ENCODE data around the gene OSCP1.
"Not testable (repeated sequence)": the region's sequence is repeated elsewhere in the genome, so short reads cannot be mapped to it uniquely, and the experiment has no call there.

Gene OSCP1

DNA sequence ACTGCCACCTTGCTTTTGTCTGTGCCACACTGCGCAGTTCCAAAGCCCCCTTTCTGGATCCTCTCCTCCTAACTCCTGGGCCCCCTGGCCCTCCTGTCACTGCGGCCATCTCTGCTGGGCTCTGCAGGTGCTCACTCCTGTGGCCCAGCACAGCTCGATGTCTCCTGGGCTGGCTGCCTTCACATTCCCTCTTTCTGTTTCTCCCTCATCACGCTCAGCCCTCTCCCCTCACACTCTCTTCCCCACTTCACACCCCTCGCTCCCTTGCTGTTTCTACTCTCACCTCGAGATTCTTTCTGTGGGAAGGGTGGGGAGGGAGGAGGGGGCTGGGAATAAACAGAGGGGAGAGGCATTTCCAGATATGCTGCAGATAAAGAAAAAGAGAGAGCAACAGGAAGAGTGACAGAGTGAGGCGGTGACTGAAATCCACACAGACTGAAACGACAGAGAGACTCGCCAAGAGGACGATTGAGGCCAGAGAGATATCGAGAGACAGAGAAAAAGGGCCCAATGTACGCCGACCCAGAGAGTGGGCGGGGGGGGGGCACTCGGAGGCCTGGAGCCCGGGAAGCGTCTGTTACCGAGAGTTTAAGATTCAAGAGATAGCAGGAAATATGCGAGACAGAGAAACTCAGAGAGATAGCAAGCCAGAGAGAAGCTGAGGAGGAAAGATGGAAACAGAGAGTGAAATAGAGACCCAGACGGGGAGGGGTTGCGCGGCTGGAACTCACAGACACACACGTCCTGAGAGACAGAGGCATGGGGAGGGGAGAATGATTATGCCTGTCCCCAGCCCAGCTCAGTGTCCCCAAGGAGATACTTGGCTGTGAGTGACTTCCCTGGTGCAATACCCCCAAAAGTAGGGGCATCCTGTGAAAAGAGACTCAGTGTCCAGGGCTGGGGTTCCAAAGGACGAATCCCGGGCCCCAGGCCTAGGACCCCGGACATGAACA is 31.8 kb upstream of the OSCP1 start:
- Histone ChIP-seq H3K4me3 (ENCODE audit: low read length) (no peak overlapping the region), H2AFZ (ENCODE audit: low read depth, low read length) (peak overlapping the region; percentile 19), H3K4me1 (ENCODE audit: insufficient read depth, low read length) (peaks cover 3% of the 10 kb centered on the region), H3K36me3 (ENCODE audit: insufficient read depth, low read length) (no peaks in the 10 kb centered on the region), H3K27me3 (ENCODE audit: insufficient read depth, low read length) (peaks cover 18% of the 10 kb centered on the region), H3K9me3 (ENCODE audit: low read length) (no peaks in the 10 kb centered on the region)

DNA sequence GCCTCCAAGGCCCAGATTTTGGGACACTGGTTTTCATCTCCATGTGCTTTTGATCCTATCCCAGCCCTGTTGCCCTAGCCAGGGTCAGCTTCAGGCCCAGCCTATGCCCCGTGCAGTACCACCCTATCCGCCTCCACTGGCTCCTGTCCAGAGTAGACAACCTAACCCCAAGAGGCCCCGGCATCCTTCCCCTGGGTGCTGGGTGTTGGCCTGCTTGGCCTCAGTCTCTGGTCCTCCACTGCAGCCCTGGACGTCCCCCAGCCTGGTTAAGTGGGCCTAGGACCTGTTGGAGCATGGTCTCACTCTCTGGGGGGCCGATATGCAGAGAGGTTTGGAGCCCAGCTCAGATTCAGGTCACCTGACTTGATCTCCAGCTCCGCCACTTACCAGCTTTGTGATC is 30.8 kb upstream of the OSCP1 start:
- peaks cover 18% of the 10 kb centered on the region for H3K27me3 ChIP-seq (ENCODE audit: insufficient read depth, low read length)
- H3K36me3 ChIP-seq (ENCODE audit: insufficient read depth, low read length) = no peaks in the 10 kb centered on the region

DNA sequence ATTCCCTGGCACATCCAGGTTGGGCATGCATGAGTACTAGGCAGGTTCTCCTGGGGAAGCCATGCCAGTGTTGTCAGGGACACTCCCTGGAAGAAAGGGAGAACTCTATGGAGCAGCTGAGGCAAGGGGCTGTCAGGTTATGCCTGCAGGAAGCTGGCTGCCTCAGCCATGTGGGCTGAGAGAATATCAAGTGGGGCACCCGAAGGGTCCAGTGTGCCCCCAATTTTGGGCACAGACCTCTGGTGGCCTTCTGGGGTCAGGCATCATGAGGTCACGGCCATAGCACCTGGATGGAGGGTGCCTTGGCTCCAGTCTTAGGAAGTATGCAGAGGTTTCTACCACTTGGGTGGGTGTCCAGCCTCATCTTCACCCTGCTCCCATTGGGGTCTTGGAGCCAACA is 29.9 kb upstream of the OSCP1 start:
- H3K4me3 ChIP-seq (ENCODE audit: low read length) = no peak overlapping the region
- no peaks in the 10 kb centered on the region for H3K36me3 ChIP-seq (ENCODE audit: insufficient read depth, low read length)
- peaks cover 3% of the 10 kb centered on the region for H3K4me1 ChIP-seq (ENCODE audit: insufficient read depth, low read length)
- H3K9me3 ChIP-seq (ENCODE audit: low read length) = no peaks in the 10 kb centered on the region
- peaks cover 18% of the 10 kb centered on the region for H3K27me3 ChIP-seq (ENCODE audit: insufficient read depth, low read length)
- no peak overlapping the region for H2AFZ ChIP-seq (ENCODE audit: low read depth, low read length)

More for the DNA sequence above, 30.8 kb upstream of the OSCP1 start:
- Histone ChIP-seq H3K9me3 (ENCODE audit: low read length) (no peaks in the 10 kb centered on the region), H3K4me3 (ENCODE audit: low read length) (no peak overlapping the region), H2AFZ (ENCODE audit: low read depth, low read length) (no peak overlapping the region), H3K4me1 (ENCODE audit: insufficient read depth, low read length) (peaks cover 3% of the 10 kb centered on the region)

DNA sequence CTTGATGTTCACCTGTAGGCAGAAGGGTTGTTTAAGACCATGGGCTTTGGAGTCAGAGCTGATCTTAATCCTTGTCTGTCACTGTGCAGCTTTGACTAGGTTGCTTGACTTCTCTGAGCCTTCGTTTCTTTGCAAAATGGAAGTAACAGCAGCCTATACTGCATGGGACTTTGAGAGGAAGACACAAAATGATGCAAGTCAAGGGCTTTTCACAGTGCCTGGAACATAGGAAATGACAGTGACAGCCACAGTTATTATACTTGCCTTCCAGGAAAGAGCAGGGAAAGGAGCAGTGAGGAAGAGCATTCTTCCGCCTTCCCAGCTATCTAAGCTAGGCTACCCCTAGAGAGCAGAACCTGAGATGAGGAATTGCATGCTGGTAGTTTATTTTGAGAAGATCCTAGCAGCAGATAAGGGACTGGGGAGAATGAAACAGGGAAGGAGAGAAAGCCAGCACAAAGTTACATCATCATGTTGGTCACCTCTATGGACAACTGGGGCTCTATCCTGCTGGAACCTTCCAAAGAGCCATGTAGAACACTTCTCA is 29.3 kb upstream of the OSCP1 start:
- no peak overlapping the region for H3K4me3 ChIP-seq (ENCODE audit: low read length)
- H3K9me3 ChIP-seq (ENCODE audit: low read length) = no peaks in the 10 kb centered on the region
- H2AFZ ChIP-seq (ENCODE audit: low read depth, low read length) = no peak overlapping the region
- peaks cover 3% of the 10 kb centered on the region for H3K4me1 ChIP-seq (ENCODE audit: insufficient read depth, low read length)
- no peaks in the 10 kb centered on the region for H3K36me3 ChIP-seq (ENCODE audit: insufficient read depth, low read length)
- peaks cover 18% of the 10 kb centered on the region for H3K27me3 ChIP-seq (ENCODE audit: insufficient read depth, low read length)

DNA sequence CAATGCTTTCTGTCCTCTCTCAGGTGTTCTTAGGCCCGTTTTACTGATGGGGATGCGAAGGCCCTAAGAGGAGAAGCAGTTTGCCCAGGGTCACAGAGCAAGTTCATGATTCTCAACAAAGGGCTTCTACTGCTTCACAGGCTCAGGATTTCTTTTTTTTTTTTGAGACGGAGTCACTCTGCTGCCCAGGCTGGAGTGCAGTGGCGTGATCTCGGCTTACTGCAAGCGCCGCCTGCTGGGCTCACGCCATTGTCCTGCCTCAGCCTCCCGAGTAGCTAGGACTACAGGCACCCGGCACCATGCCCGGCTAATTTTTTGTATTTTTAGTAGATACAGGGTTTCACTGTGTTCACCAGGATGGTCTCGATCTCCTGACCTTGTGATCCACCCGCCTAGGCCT is 27.4 kb upstream of the OSCP1 start:
- H3K4me1 ChIP-seq (ENCODE audit: insufficient read depth, low read length); H3K4me3 ChIP-seq (ENCODE audit: low read length); H3K27me3 ChIP-seq (ENCODE audit: insufficient read depth, low read length): not testable (repeated sequence)

DNA sequence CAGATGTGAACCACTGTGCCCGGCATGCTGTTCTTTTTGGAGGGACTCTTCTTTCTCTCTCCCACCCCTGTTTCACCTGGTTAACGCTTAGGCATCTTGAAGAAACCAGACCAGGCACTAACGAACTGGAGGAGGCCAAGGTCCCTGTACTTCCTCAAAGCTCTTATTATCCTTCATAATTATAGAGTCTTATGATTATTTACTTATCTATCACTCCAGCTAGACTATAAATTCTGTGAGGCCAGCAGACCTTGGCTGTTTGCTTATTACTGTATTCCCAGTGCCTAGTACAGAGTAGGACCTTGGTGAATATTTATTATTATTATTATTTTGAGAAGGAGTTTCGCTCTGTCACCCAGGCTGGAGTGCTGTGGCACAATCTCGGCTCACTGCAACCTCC is 26.7 kb upstream of the OSCP1 start:
- peaks cover under 1% of the 10 kb centered on the region for H3K27me3 ChIP-seq (ENCODE audit: insufficient read depth, low read length)
- no peaks in the 10 kb centered on the region for H3K9me3 ChIP-seq (ENCODE audit: low read length)
- H2AFZ ChIP-seq (ENCODE audit: low read depth, low read length) = no peak overlapping the region
- H3K36me3 ChIP-seq (ENCODE audit: insufficient read depth, low read length) = no peaks in the 10 kb centered on the region
- no peak overlapping the region for H3K4me3 ChIP-seq (ENCODE audit: low read length)
- peaks cover 3% of the 10 kb centered on the region for H3K4me1 ChIP-seq (ENCODE audit: insufficient read depth, low read length)

More for the DNA sequence above, 27.4 kb upstream of the OSCP1 start:
- not testable (repeated sequence) for H3K36me3 ChIP-seq (ENCODE audit: insufficient read depth, low read length); H2AFZ ChIP-seq (ENCODE audit: low read depth, low read length); H3K9me3 ChIP-seq (ENCODE audit: low read length)

DNA sequence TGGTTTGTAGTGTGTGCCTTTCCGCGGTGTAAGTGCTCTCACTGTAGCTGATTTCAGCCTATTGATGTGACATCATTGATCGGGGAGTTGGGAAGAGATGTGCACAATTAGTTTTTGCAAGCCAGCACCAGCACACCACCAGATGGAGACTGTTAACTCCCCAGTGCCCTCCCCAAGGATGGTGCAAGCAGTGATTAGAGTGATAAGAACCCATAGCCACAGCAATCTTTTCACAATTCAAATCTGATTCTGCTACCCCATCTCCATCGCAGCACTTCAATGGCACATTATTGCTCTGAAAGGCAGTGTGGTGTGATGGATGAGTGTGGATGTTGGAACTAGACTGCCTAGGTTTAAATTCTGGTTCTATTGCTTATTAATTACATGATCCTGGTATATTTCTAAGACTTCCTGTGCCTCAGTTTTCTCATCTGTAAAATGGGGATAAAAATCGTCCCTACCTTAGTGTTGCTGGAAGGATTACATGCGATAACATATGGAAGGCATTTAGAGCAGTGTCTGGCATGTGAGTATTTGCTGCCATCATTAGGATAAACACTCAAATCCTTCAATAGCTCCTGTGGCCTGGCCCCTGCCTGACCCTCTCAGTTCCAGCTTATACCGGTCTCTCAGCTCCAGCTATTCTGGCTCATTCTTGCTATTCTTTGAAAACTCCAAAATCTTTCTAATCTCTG is 25.8 kb upstream of the OSCP1 start:
- no peaks in the 10 kb centered on the region for H3K27me3 ChIP-seq (ENCODE audit: insufficient read depth, low read length)
- H3K36me3 ChIP-seq (ENCODE audit: insufficient read depth, low read length) = no peaks in the 10 kb centered on the region
- H3K9me3 ChIP-seq (ENCODE audit: low read length) = no peaks in the 10 kb centered on the region
- peaks cover 3% of the 10 kb centered on the region for H3K4me1 ChIP-seq (ENCODE audit: insufficient read depth, low read length)
- H2AFZ ChIP-seq (ENCODE audit: low read depth, low read length) = no peak overlapping the region
- no peak overlapping the region for H3K4me3 ChIP-seq (ENCODE audit: low read length)

DNA sequence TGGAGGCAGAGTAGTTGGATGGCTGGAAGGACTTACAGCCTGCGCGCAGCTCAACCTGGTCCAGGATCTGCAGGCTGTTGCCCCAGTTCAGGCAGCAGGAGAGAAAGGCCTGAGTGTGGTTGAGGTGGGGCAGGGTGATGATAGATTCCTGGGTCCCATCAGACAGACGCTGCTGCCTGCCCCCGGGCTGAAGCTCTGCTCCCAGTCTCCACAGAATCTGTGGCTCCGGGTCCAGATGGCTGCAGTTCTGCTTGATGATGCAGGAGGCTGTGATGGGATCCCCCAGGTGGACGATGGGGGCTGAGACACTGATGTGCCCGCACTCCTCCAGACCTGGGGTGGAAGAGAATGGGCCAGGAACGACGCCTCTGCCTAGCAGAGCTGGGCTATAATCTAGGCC is 25.1 kb upstream of the OSCP1 start:
- Histone ChIP-seq H3K36me3 (ENCODE audit: insufficient read depth, low read length) (no peaks in the 10 kb centered on the region), H3K4me1 (ENCODE audit: insufficient read depth, low read length) (peaks cover 3% of the 10 kb centered on the region), H3K9me3 (ENCODE audit: low read length) (no peaks in the 10 kb centered on the region), H2AFZ (ENCODE audit: low read depth, low read length) (no peak overlapping the region), H3K4me3 (ENCODE audit: low read length) (no peak overlapping the region), H3K27me3 (ENCODE audit: insufficient read depth, low read length) (no peaks in the 10 kb centered on the region)

DNA sequence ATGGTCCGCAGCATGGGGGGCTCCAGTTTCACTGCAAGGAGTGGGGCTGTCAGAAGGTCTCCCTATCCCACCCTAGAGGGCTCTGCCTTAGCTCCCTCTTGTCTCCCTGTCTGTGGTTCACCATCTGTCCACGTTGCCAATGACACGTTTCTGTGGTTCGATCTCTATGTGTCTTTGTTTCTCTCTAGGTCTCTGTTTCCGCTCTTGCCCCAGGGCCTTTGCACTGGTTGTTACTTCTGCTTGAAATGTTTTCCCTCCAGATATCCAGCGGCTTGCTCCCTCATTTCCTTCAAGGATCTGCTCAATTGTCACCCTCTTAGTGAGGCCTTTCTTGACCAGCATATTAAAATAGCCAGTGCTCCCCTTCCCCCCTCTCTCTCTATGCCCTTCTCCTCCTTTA is 22.4 kb upstream of the OSCP1 start:
- Histone ChIP-seq H2AFZ (ENCODE audit: low read depth, low read length) (no peak overlapping the region), H3K9me3 (ENCODE audit: low read length) (no peaks in the 10 kb centered on the region), H3K4me3 (ENCODE audit: low read length) (no peak overlapping the region), H3K27me3 (ENCODE audit: insufficient read depth, low read length) (no peaks in the 10 kb centered on the region), H3K4me1 (ENCODE audit: insufficient read depth, low read length) (peaks cover 3% of the 10 kb centered on the region), H3K36me3 (ENCODE audit: insufficient read depth, low read length) (no peaks in the 10 kb centered on the region)

DNA sequence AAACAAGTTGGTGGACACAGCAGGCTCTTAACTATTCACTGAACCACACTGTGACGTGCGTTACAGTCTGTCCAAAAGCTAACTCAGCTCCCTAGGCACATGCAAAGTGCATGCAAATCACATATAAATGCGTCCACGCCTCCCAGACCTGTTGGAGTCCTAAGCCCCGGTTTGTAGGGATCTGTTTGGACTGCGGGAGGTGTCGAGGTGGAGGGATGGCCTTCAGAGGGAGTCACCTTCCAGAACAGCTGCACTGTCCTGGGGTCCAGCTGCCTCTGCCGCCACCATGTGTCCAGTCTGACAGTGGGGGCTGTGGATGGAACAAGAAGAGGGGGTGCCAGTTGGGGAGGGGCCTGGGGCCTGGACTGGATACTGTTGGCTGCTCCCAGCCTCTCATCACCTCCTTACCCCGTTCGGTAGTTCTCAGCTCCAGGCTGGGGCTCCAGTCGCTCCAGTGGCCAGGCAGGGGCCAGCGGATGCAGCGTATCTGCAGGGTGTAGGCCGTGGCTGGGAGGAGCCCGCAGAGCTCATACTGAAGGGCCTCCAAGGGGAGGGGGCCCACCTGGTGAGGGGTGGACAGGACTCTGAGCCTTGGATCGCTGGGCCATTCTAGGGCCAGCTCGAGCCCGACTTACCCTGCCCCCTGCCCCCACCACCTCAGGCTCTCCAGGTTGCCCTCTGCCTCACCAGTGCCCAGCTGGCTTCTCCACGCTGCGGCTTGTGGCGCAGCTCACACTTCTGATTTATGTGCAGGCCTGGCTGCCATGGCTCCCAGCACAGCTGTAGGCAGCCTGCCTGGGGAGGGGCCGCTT is 21.8 kb upstream of the OSCP1 start:
- Histone ChIP-seq H2AFZ (ENCODE audit: low read depth, low read length) (no peak overlapping the region), H3K4me3 (ENCODE audit: low read length) (no peak overlapping the region), H3K36me3 (ENCODE audit: insufficient read depth, low read length) (no peaks in the 10 kb centered on the region), H3K27me3 (ENCODE audit: insufficient read depth, low read length) (no peaks in the 10 kb centered on the region), H3K9me3 (ENCODE audit: low read length) (no peaks in the 10 kb centered on the region), H3K4me1 (ENCODE audit: insufficient read depth, low read length) (peaks cover 3% of the 10 kb centered on the region)

DNA sequence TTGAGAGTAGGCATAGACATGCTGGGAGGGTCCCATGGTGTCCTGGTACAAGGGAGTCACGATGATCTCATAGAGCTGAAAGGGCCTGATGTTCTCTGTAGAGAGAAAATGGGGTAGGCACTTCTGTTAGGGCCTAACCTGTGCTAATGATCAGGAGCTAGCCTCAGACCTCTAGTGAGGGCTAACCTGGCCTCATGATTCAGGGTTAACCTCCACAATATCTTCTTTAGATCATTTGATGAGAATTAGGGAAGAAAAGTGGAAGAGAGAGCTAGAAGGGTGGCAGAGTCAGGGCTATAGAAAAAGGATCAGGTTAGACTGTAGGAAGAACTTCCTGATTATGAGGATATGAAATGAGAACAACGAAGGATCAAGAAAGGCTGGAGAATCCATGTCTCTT is 18.9 kb upstream of the OSCP1 start:
- no peaks in the 10 kb centered on the region for H3K27me3 ChIP-seq (ENCODE audit: insufficient read depth, low read length)

DNA sequence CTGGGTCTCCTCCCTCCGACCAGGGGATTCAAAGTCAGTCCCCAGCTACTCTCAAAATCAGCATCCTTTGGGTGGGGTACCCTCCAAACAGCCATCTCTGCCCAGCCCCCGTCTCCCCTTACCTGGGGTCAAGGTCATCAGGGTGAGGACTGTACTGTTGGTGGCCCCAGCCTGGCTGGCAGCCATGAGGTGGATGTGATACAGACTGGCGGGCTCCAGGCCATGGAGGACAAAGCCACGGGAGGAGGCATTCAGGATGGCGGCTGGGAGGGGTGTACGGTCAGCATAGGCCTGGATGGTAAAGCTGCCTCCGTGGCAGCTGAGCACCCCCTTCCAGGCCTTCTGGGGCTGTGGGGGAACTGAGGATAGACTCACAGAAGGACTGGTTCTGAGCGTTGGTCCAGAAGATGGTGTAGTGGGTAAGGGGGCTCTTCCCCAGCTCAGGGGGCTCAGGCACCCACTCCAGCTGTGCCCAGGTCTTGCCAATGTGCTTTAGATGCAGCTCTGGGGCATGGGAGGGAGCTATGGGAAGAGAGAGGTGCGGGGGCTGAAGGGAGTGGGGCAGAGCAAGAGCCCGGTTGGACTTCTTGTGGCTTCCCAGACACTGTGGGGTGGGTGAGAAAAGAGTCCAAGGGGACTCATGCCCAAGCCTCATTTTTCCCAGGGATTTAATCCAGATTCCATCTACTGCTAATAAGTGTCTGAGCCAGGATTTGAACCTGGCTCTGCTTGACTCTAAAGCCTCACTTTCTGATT is 17.6 kb upstream of the OSCP1 start:
- H2AFZ ChIP-seq (ENCODE audit: low read depth, low read length) = no peak overlapping the region
- H3K36me3 ChIP-seq (ENCODE audit: insufficient read depth, low read length) = no peaks in the 10 kb centered on the region
- no peak overlapping the region for H3K4me3 ChIP-seq (ENCODE audit: low read length)
- H3K27me3 ChIP-seq (ENCODE audit: insufficient read depth, low read length) = no peaks in the 10 kb centered on the region
- peaks cover 7% of the 10 kb centered on the region for H3K4me1 ChIP-seq (ENCODE audit: insufficient read depth, low read length)
- no peaks in the 10 kb centered on the region for H3K9me3 ChIP-seq (ENCODE audit: low read length)

More for the DNA sequence above, 18.9 kb upstream of the OSCP1 start:
- peaks cover 3% of the 10 kb centered on the region for H3K4me1 ChIP-seq (ENCODE audit: insufficient read depth, low read length)
- no peak overlapping the region for H3K4me3 ChIP-seq (ENCODE audit: low read length)
- no peak overlapping the region for H2AFZ ChIP-seq (ENCODE audit: low read depth, low read length)
- H3K9me3 ChIP-seq (ENCODE audit: low read length) = no peaks in the 10 kb centered on the region
- H3K36me3 ChIP-seq (ENCODE audit: insufficient read depth, low read length) = no peaks in the 10 kb centered on the region

All from neuron (in vitro differentiated cells).